ENCODE data around the gene DCLK3. TPM values are rescaled to one million over a fixed set of nuclear protein-coding genes. Genes with fewer than 3 reads are reported as not detected.

The DCLK3 gene
- total and polyA plus RNA-seq, 10 donors = 0.02 TPM; not detected in 9

DNA sequence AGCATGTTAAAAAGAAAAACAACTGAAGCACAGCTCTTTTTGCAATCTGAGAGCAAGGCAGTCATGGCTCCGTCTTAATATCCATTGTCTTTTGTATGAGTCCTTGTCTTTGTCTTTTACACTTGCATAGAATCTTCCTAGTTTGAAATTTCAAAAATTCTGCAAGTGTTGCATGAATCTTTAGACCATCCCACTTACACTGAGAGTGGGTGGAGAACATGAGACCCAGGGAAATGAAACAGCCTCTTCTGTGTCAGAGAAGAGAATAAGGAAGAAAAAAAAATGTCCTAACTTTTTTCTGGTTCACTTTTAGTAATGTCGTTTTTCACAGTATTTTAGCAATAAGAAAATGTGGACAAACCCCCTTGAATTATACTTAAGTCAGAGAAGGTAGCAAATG, 12.1 kb upstream of the DCLK3 start:
- intact Hi-C loops (cut with DNase I; ENCODE audit: low total_unique reads) = no loop called here
- no peaks in the 10 kb centered on the region for H3K4me1 ChIP-seq
- no peak overlapping the region for H3K4me3 ChIP-seq
- 52 to 80% (median 54%) methylated on average over 2 of the region's 2 CpGs for WGBS, 5 donors
- H3K27me3 ChIP-seq (replicated peaks in 1 of 7) = no peaks in the 10 kb centered on the region
- H3K9me3 ChIP-seq = peaks cover 0 to 4% (median 0%) of the 10 kb centered on the region in 8 donors
- DNase-seq = no peak
- TF ChIP-seq CTCF (IDR thresholded peaks at IDR 0.05 in 8 of 11, conservative IDR thresholded peaks at IDR 0.05 in 3 of 11) (no peak), POLR2AphosphoS5 (IDR thresholded peaks at IDR 0.05) (no peak), POLR2A (IDR thresholded peaks at IDR 0.05) (no peak)
- no peaks in the 10 kb centered on the region for H3K36me3 ChIP-seq
- no peak overlapping the region for H3K27ac ChIP-seq

GRCh38 chr3:36774052-36774451, 9.7 kb upstream of the DCLK3 start:
- 56 to 75% (median 67%) methylated on average over 3 of the region's 3 CpGs for WGBS, 5 donors
- intact Hi-C loops (cut with DNase I; ENCODE audit: low total_unique reads) = no loop called here
- Histone ChIP-seq H3K4me3 (no peak overlapping the region), H3K9me3 (no peaks in the 10 kb centered on the region), H3K36me3 (no peaks in the 10 kb centered on the region), H3K27ac (no peak overlapping the region), H3K27me3 (replicated peaks in 1 of 7) (peaks cover 0 to 2% (median 0%) of the 10 kb centered on the region in 7 donors), H3K4me1 (no peaks in the 10 kb centered on the region)
- no peak for DNase-seq
- no peak for TF ChIP-seq POLR2A (IDR thresholded peaks at IDR 0.05)

GRCh38 chr3:36771931-36772330, 7.6 kb upstream of the DCLK3 start:
- H3K4me1 ChIP-seq = no peaks in the 10 kb centered on the region

DNA sequence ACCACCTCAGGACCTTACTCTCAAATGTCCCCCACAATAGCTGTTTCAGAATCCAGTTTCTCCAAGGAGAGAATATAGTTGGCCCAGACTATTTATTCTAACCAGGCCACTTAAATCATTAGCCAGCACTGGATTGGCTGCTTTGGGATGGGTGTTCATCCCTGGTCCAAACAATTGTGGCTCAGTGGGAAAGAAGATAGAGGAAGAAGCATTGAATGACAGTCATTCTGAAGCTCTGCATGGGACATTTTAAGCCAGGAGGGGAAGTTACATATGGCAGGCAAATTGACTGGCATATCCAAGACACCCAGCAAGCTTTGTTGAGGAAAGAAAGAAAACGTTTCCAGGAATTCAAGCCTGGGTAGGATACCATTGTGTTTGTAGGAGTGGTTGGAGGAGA, 5.6 kb upstream of the DCLK3 start:
- Histone ChIP-seq H3K4me3 (no peak overlapping the region), H3K9me3 (no peaks in the 10 kb centered on the region), H3K27ac (no peak overlapping the region), H3K4me1 (no peaks in the 10 kb centered on the region), H3K36me3 (no peaks in the 10 kb centered on the region), H3K27me3 (replicated peaks in 1 of 7) (peaks cover 0 to 39% (median 8%) of the 10 kb centered on the region in 7 donors)
- intact Hi-C loops (cut with DNase I; ENCODE audit: low total_unique reads) = no loop called here
- DNase-seq = no peak
- WGBS, 5 donors = 30 to 70% (median 53%) methylated on average over 1 of the region's 1 CpG
- TF ChIP-seq CTCF (IDR thresholded peaks at IDR 0.05 in 8 of 11, conservative IDR thresholded peaks at IDR 0.05 in 3 of 11) (no peak), POLR2A (IDR thresholded peaks at IDR 0.05) (no peak), POLR2AphosphoS5 (IDR thresholded peaks at IDR 0.05) (no peak)

More at GRCh38 chr3:36771931-36772330, 7.6 kb upstream of the DCLK3 start:
- Histone ChIP-seq H3K36me3 (no peaks in the 10 kb centered on the region), H3K4me3 (no peak overlapping the region), H3K27ac (no peak overlapping the region), H3K9me3 (no peaks in the 10 kb centered on the region), H3K27me3 (replicated peaks in 1 of 7) (peaks cover 0 to 19% (median 0%) of the 10 kb centered on the region in 7 donors)
- DNase-seq = no peak
- intact Hi-C loops (cut with DNase I; ENCODE audit: low total_unique reads) = no loop called here
- no peak for TF ChIP-seq CTCF (IDR thresholded peaks at IDR 0.05 in 8 of 11, conservative IDR thresholded peaks at IDR 0.05 in 3 of 11)
- no peak for TF ChIP-seq POLR2A (IDR thresholded peaks at IDR 0.05)
- TF ChIP-seq POLR2AphosphoS5 (IDR thresholded peaks at IDR 0.05) = no peak

DNA sequence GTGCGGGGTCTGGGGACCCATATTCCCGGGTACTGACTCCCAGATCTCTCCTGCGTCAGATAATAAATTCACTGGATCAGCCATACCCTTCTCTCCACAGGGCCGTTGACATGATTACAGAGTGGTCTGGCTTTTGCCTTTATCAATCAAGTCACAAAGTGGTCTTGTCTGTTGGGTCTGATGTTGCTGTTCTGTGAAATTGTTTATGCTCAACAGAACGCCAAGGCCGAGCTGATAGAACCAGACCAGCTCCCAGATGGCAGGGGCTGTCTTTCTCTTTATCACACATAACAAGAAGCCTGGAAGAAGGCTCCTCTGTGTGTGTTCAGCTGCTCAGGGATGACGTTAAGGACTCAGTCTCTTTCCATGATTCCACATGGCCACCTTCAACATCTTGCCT, 751 bp upstream of the DCLK3 start:
- no peak for TF ChIP-seq CTCF (IDR thresholded peaks at IDR 0.05 in 8 of 11, conservative IDR thresholded peaks at IDR 0.05 in 3 of 11)
- no peak for TF ChIP-seq POLR2AphosphoS5 (IDR thresholded peaks at IDR 0.05)
- no peak for TF ChIP-seq POLR2A (IDR thresholded peaks at IDR 0.05)
- peaks cover 0 to 12% (median 3%) of the 10 kb centered on the region in 6 donors for H3K4me1 ChIP-seq
- no peak for DNase-seq
- H3K27ac ChIP-seq = no peak overlapping the region
- H3K4me3 ChIP-seq = no peak overlapping the region
- WGBS, 5 donors = 70 to 86% (median 77%) methylated on average over 7 of the region's 7 CpGs
- peaks cover 0 to 83% (median 29%) of the 10 kb centered on the region in 7 donors for H3K27me3 ChIP-seq (replicated peaks in 1 of 7)
- H3K9me3 ChIP-seq = no peaks in the 10 kb centered on the region
- no peaks in the 10 kb centered on the region for H3K36me3 ChIP-seq
- intact Hi-C loops (cut with DNase I; ENCODE audit: low total_unique reads) = no loop called here

Measured in spleen (tissue), 11 donors.